ENCODE data around the gene SVOP. TPM values are rescaled to one million over a fixed set of nuclear protein-coding genes. Genes with fewer than 3 reads are reported as not detected.

Gene SVOP
- total and polyA plus RNA-seq, 11 donors, result 0.14 to 5.3 (median 2.2) TPM

- no peak for ATAC-seq
- Histone ChIP-seq H3K36me3 (peaks cover 0 to 76% (median 42%) of the 10 kb centered on the region in 9 donors), H3K4me3 (no peak overlapping the region), H3K27ac (no peak overlapping the region), H3K27me3 (no peaks in the 10 kb centered on the region), H3K4me1 (no peaks in the 10 kb centered on the region), H3K9me3 (no peaks in the 10 kb centered on the region)
- 88 to 94% (median 89%) methylated on average over 5 of the region's 5 CpGs for WGBS, 4 donors
- intact Hi-C loops (cut with DNase I), result no loop called here
- TF ChIP-seq POLR2A (IDR thresholded peaks at IDR 0.05) (no peak), CTCF (IDR thresholded peaks at IDR 0.05) (no peak)
- no peak for DNase-seq
Observed at GRCh38 chr12:109065154-109065852, 44.4 kb upstream of the SVOP start.

GRCh38 chr12:109064143-109064542 is 43.3 kb upstream of the SVOP start:
- intact Hi-C loops (cut with DNase I), result no loop called here
- DNase-seq (no peak), ATAC-seq (no peak)
- WGBS, 4 donors, result 95 to 100% (median 97%) methylated on average over 3 of the region's 3 CpGs
- no peak overlapping the region for H3K27ac ChIP-seq
- TF ChIP-seq CTCF (IDR thresholded peaks at IDR 0.05) (no peak), POLR2A (IDR thresholded peaks at IDR 0.05) (no peak)
- no peak overlapping the region for H3K4me3 ChIP-seq
- H3K36me3 ChIP-seq, result peaks cover 0 to 76% (median 41%) of the 10 kb centered on the region in 9 donors
- H3K27me3 ChIP-seq, result no peaks in the 10 kb centered on the region
- H3K4me1 ChIP-seq, result no peaks in the 10 kb centered on the region
- no peaks in the 10 kb centered on the region for H3K9me3 ChIP-seq

GRCh38 chr12:109058773-109059172 is 37.9 kb upstream of the SVOP start:
- Histone ChIP-seq H3K36me3 (peaks cover 0 to 69% (median 39%) of the 10 kb centered on the region in 9 donors), H3K27ac (no peak overlapping the region), H3K4me3 (no peak overlapping the region), H3K9me3 (no peaks in the 10 kb centered on the region), H3K27me3 (no peaks in the 10 kb centered on the region), H3K4me1 (peaks cover 0 to 10% (median 5%) of the 10 kb centered on the region in 12 donors)
- TF ChIP-seq CTCF (IDR thresholded peaks at IDR 0.05) (no peak), POLR2A (IDR thresholded peaks at IDR 0.05) (no peak)
- DNase-seq (no peak), ATAC-seq (no peak)
- intact Hi-C loops (cut with DNase I), result no loop called here
- WGBS, 4 donors, result 96 to 97% (median 96%) methylated on average over 6 of the region's 6 CpGs

GRCh38 chr12:109057376-109057775 is 36.5 kb upstream of the SVOP start:
- DNase-seq (no peak), ATAC-seq (no peak)
- Histone ChIP-seq H3K27ac (no peak overlapping the region), H3K9me3 (no peaks in the 10 kb centered on the region), H3K36me3 (peaks cover 0 to 62% (median 39%) of the 10 kb centered on the region in 9 donors), H3K4me1 (peaks cover 0 to 19% (median 12%) of the 10 kb centered on the region in 12 donors), H3K4me3 (no peak overlapping the region), H3K27me3 (no peaks in the 10 kb centered on the region)
- TF ChIP-seq CTCF (IDR thresholded peaks at IDR 0.05) (no peak), POLR2A (IDR thresholded peaks at IDR 0.05) (no peak)
- 88 to 100% (median 98%) methylated on average over 1 of the region's 1 CpG for WGBS, 4 donors
- intact Hi-C loops (cut with DNase I), result no loop called here
